Calu3 (cell line): ENCODE measurements around the gene STYXL1. TPM values are rescaled to one million over a fixed set of nuclear protein-coding genes. Genes with fewer than 3 reads are reported as not detected.

Experiments used
- BruUV-seq: library from RNA; stranded (reverse); fragments of 400-500 nt; replicated peaks from 2 replicates; lab custom pipeline; 2021; lab: Mats Ljungman, UMichigan
- CTCF ChIA-PET: fragments of 300-600 bp; sonication (Branson Sonifier 250); formaldehyde crosslinking; loops from one replicate; lab custom pipeline; 2022; ENCODE audit warnings: antibody characterized with exemption; lab: Charles Lee
- DNase-seq: peaks from one replicate; pipeline ENCODE4 v3.0.0; 2022
- H3K27ac Mint-ChIP-seq: one replicate; pipeline ENCODE4 v1.8.0; 2022; ENCODE audit warnings: mixed read lengths; ENCODE audit not compliant: unreplicated experiment
- H3K27me3 Mint-ChIP-seq: one replicate; pipeline ENCODE4 v1.8.0; 2022; ENCODE audit warnings: mixed read lengths; ENCODE audit not compliant: unreplicated experiment
- H3K36me3 Mint-ChIP-seq: one replicate; pipeline ENCODE4 v1.8.0; 2022; ENCODE audit warnings: mild to moderate bottlenecking, moderate library complexity, mixed read lengths; ENCODE audit not compliant: insufficient read depth, unreplicated experiment
- H3K4me1 Mint-ChIP-seq: one replicate; pipeline ENCODE4 v1.8.0; 2022; ENCODE audit warnings: mild to moderate bottlenecking, low read depth, mixed read lengths; ENCODE audit not compliant: unreplicated experiment
- H3K4me3 Mint-ChIP-seq: one replicate; pipeline ENCODE4 v1.8.0; 2022; ENCODE audit warnings: mild to moderate bottlenecking, low read depth, moderate library complexity, mixed read lengths; ENCODE audit not compliant: unreplicated experiment
- H3K9me3 Mint-ChIP-seq: one replicate; pipeline ENCODE4 v1.8.0; 2022; ENCODE audit warnings: low read depth, mixed read lengths; ENCODE audit not compliant: unreplicated experiment
- intact Hi-C: fragments of 100-400 bp; cut with micrococcal nuclease; formaldehyde crosslinking; loops from one replicate; pipeline ENCODE4 v1.10.0; 2022; ENCODE audit not compliant: unreplicated experiment
- total RNA-seq: library from RNA; stranded (reverse); gene quantifications from 2 replicates; pipeline ENCODE4 v1.2.3, GENCODE V29; 2022
- TF ChIP-seq, protein P1 (sequence below): fragments of 200-600 bp; IDR thresholded peaks from one replicate; pipeline ENCODE4 v1.8.0; 2022; ENCODE audit warnings: antibody characterized with exemption; ENCODE audit not compliant: unreplicated experiment

Gene STYXL1
- total RNA-seq, 1 experiment from 2014 or later, result 39.9 TPM

DNA sequence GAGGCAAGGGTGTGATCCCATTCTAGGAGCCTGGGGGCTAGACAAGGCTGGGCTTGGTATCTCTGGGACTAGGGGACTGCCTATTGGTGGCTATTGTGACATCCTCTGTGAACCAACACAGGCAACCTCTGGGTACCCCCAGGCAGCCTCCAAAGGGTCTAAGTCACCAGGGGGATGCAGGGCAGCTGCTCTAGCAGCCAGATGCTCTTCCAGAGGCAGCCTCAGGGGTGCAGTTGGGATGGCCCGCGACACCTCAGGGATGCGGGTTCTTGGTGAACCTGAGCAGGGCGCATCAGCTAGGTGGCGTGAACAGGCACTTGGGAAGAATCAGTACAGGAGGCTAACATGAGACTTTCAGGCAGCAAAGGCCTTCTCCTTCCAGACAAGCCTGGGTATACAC, 51.8 kb downstream of the STYXL1 start:
- intact Hi-C loops, result no loop called here
- no peaks in the 10 kb centered on the region for H3K9me3 Mint-ChIP-seq
- CTCF ChIA-PET, result no interaction called here
- H3K27me3 Mint-ChIP-seq, result no peaks in the 10 kb centered on the region
- no peak overlapping the region for H3K4me3 Mint-ChIP-seq
- H3K36me3 Mint-ChIP-seq, result peaks cover 46% of the 10 kb centered on the region
- H3K27ac Mint-ChIP-seq, result no peak overlapping the region
- DNase-seq, result no peak
- TF ChIP-seq, protein P1, sequence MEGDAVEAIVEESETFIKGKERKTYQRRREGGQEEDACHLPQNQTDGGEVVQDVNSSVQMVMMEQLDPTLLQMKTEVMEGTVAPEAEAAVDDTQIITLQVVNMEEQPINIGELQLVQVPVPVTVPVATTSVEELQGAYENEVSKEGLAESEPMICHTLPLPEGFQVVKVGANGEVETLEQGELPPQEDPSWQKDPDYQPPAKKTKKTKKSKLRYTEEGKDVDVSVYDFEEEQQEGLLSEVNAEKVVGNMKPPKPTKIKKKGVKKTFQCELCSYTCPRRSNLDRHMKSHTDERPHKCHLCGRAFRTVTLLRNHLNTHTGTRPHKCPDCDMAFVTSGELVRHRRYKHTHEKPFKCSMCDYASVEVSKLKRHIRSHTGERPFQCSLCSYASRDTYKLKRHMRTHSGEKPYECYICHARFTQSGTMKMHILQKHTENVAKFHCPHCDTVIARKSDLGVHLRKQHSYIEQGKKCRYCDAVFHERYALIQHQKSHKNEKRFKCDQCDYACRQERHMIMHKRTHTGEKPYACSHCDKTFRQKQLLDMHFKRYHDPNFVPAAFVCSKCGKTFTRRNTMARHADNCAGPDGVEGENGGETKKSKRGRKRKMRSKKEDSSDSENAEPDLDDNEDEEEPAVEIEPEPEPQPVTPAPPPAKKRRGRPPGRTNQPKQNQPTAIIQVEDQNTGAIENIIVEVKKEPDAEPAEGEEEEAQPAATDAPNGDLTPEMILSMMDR, result no peak
- no TSS peak for BruUV-seq
- no peaks in the 10 kb centered on the region for H3K4me1 Mint-ChIP-seq

DNA sequence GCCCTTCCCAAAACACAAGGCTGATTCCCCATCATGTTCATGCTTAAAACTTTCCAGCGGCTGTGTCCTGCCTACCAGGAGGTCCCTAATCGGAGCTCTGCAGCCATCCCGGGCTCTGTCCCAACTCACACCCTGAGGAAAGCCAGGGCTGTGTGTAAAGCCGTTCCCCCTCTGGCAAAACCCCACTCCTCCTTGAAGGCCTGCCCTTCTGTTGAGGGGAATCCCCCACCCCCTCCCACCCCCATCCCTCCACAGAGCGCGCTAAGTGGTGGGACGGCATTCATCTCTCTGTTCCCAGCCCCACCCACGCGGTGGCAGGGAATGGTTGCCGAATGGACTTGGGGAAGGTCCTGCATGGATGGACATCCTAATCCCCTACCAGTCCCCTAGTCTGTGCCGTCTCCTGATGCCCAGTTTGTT, 52.7 kb downstream of the STYXL1 start:
- TF ChIP-seq, protein P1, result no peak
- DNase-seq, result no peak
- no peak overlapping the region for H3K27ac Mint-ChIP-seq
- no peaks in the 10 kb centered on the region for H3K27me3 Mint-ChIP-seq
- BruUV-seq, result no TSS peak
- CTCF ChIA-PET, result no interaction called here
- intact Hi-C loops, result no loop called here
- H3K9me3 Mint-ChIP-seq, result no peaks in the 10 kb centered on the region
- peak overlapping the region; percentile 74 for H3K4me3 Mint-ChIP-seq
- no peaks in the 10 kb centered on the region for H3K4me1 Mint-ChIP-seq
- H3K36me3 Mint-ChIP-seq, result peaks cover 54% of the 10 kb centered on the region

DNA sequence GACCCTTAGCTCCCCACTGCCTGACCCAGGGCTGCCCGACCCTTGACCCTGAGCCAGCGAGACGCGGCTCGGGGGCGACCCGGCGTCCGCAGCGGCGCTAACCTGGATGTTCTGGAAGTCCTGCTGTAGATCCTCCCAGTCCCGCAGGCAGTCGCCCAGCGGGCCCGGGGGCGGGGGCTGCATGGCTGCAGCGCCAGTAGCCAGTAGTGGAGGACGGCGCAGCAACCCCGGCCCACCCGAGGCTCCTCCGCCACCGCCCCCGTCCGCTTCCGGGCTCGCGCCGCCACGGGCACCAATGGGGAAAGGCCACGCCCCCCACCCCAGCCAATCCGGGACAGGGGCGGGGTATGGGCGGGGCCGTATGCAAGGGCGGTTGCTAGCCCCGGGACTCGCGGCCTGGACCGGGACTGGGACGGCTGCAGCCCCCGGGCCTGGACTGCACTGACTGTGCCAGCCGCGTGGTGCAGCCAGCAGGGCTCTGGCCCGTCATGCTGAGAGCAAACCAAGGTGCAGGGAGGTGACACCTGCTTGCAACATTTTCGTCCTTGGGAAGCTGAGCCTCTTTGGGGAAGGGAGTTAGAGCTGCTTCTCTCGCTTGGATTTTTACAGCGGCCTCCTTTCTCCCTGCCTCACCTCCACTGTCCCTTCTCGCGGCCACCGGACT, 53.3 kb downstream of the STYXL1 start, which contains the start of gene TMEM120A:
Gene TMEM120A (minus strand): TSS at position 208 of the 664 bp plus-strand sequence. CDS start 25 bp downstream, at position 183.
- Mint-ChIP-seq H3K9me3 (no peaks in the 10 kb centered on the region), H3K27ac (no peak within 1 kb of the TSS), H3K4me1 (no peaks in the 10 kb centered on the region), H3K36me3 (peaks cover 59% of the 10 kb centered on the region), H3K4me3 (peak within 1 kb of the TSS; percentile 74), H3K27me3 (no peaks in the 10 kb centered on the region)
- DNase-seq, result peak; percentile 93
- TF ChIP-seq, protein P1, result no peak
- BruUV-seq, result no TSS peak
- intact Hi-C loops, result no loop called here
- CTCF ChIA-PET, result no interaction called here

DNA sequence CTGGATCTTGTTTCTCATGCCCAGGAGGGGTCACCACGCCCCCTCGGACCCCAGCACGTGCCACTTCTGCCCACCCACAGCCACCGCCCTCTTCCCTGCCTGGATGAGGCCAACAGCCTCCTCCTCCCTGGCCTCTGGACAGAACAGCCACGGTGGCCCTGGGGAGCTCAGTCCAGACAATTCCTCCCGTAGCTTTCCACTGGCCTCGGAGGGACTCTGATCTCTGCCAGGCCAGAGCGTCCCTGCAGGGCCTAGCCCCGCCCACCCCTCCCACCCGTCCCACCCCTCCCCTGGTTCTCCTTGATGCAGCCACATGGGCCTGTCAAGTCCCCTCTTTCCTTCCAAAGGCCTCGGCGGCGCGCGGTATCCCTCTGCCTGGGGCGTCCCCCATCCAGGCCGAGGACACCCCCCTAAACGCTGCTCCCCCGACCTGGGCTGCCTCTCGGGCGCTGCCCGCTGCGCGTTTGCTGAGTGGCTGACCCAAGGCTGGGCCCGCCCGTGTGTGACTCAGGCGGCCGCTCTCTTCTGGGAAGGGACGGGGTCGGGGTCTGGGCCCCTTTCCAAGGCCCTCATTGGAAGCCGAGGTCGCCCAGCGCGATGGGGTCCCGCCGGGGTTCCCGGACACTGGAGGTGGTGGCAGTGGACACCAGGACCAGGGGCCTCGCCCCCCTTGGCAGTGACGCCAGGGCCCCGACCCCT, 54.0 kb downstream of the STYXL1 start:
- Mint-ChIP-seq H3K36me3 (peaks cover 62% of the 10 kb centered on the region), H3K4me3 (peak overlapping the region; percentile 74), H3K4me1 (no peaks in the 10 kb centered on the region), H3K9me3 (no peaks in the 10 kb centered on the region), H3K27ac (no peak overlapping the region), H3K27me3 (no peaks in the 10 kb centered on the region)
- peak; percentile 32 for DNase-seq
- CTCF ChIA-PET, result interaction anchor here (0.6 to 1.1 kb wide), 3 partner anchors 78 to 288 kb away, joined by 3 read pairs; no protein-coding TSS in a partner anchor
- BruUV-seq, result no TSS peak
- TF ChIP-seq, protein P1, result no peak
- intact Hi-C loops, result no loop called here
